GM10266 (cell line): Measurements from ENCODE around the gene REV1.
"Not testable (repeated sequence)": the region's sequence is repeated elsewhere in the genome, so short reads cannot be mapped to it uniquely, and the experiment has no call there.

ENCODE experiments used
- DNase-seq: peaks from one replicate; pipeline ENCODE4 v3.0.0; 2012; ENCODE audit errors: extremely low spot score
- TF ChIP-seq, protein P1 (sequence below): IDR thresholded peaks from 2 replicates; pipeline ENCODE4 v1.5.1; 2012; ENCODE audit warnings: mild to moderate bottlenecking, low read depth; ENCODE audit not compliant: control insufficient read depth, insufficient read depth; ENCODE audit errors: missing control alignments

Gene REV1

DNA sequence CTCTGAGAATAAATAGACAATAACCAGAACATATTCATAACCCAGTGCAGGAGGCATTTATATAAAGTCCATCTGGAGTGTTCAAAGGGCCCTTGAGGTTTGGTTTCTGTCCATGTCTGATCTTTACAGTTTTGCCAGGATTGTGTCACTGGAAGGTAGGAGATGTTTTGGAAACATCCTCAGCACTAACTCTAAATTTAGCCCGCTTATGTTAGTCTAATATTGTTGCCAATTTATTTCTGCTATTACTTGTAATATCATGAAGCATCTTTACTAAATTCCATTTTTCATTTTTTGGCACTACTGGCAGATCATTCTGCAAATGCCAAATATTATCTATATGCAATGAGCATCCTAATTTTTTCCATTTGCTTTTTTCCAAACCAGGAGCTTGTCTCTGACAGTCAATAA lies 22.4 kb upstream of the REV1 start:
- TF ChIP-seq, protein P1, sequence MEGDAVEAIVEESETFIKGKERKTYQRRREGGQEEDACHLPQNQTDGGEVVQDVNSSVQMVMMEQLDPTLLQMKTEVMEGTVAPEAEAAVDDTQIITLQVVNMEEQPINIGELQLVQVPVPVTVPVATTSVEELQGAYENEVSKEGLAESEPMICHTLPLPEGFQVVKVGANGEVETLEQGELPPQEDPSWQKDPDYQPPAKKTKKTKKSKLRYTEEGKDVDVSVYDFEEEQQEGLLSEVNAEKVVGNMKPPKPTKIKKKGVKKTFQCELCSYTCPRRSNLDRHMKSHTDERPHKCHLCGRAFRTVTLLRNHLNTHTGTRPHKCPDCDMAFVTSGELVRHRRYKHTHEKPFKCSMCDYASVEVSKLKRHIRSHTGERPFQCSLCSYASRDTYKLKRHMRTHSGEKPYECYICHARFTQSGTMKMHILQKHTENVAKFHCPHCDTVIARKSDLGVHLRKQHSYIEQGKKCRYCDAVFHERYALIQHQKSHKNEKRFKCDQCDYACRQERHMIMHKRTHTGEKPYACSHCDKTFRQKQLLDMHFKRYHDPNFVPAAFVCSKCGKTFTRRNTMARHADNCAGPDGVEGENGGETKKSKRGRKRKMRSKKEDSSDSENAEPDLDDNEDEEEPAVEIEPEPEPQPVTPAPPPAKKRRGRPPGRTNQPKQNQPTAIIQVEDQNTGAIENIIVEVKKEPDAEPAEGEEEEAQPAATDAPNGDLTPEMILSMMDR: no peak
- DNase-seq: no peak

DNA sequence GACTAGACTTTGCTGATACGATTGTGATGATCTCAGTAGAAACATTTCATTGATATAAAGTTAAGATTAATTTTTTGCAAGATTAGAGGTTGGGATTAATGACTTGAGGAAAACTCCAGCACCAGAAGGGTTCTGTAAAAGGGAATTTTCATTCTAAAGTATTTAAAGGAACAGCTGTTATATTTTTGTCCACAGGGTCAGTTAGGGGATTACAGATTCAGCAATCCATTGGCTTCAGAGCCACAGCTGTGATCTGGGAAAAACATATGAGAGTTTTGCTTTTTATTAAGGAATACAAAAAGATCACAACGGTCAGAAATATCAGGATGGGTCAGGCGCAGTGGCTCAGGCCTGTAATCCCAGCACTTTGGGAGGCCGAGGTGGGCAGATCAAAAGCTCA lies 19.6 kb upstream of the REV1 start:
- TF ChIP-seq, protein P1: no peak
- no peak for DNase-seq

DNA sequence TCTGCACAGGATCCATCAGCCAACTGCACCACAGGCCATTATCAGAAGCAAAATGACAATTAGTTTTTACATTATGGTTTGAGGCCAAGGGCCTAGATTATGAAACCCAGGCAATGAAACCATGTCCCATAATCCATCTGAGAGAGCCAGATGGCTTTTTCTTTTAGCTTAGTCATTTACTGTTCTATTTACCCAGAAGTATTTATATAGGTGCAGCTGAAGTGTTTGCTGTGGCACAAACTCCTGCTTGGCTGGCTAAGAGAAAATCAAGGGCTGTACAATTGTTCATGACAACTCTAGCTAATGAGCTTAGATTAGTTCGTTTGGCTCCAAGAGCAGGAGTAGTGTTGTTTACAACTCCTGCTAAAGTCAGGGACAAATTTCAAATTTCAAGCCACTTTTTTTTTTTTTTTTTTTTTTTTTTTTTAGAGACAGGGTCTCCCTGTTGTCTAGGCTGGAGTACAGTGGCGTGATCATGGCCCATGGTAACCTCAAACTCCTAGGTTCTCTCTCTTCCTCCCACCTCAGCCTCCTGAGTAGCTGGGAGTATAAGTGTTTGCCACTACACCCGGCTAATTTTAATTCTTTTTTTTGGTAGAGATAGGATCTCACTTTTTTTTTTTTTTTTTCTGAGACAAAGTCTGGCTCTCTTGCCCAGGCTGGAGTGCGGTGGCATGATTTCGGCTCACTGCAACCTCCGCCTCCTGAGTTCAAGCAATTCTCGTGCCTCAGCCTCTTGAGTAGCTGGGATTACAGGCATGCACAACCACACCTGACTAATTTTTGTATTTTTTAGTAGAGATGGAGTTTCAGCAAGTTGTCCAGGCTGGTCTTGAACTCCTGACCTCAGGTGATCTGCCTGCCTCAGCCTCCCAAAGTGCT lies 18.4 kb upstream of the REV1 start:
- DNase-seq: no peak
- TF ChIP-seq, protein P1: no peak

DNA sequence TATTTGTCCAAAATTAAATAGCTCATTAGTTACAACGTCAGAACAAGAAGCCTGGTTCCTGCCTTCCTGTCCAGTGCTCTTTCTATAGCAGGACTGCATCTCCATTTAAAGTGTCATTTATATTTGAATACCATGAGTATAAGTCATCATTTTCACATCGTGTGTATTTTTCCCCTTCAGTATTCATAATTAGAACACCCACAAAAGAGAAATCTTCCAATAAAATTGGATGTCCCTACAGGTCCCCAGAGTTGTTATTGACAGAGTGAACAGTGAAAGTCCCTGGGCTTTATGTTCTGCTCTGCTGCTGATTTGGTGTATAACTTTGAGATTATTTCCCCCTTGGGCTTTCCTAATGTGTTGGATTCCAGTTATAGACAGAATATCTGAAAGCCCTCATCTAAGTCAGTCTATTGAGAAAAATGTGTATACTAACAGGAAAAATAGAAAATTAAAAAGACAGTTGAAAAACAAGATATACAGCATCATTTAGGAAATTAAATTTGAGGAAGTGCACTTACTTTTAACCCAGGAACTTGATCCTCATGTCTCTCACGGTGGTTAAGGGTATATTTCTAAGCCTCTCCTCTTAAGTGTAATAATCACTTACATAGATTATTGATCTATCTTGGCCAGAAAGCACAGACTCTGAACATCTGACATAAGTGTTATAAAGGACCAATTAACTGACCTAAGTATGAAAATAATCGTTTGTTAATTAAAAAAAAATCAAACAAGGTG lies 15.2 kb upstream of the REV1 start:
- no peak for DNase-seq
- TF ChIP-seq, protein P1: no peak

DNA sequence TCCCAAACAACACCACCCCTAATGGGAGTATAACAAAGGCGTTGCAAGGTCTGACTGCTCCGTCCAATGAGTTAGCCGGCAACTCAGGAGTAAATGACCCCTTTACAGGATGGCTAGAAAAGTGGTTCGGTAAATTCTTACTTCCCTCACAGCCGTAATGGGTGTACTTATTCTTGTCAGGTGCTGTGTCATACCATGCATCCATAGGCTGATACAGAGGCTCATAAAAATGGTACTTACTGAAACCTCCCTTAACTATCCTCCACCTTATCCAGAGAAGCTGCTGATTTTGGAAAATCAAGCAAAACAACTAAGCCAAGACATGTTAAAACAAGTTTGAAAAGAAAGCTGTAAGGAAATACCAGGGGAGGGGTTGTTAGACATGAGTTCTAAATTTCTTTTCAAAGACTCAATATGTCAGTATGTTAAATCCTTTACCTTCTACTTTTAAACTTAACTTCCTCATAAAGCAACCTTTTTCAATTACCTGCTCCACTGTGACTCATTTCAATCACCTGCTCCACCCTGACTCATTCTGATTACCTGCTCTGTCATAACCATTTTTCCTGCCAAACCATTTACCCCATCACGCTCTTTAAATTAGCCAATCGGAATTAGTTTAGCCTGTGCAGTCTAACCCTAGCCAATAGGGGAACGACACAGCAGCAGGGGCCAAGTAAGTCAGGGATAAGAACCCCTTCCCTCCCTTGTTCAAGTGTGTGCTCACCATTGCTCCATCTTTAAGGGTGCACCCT lies 14.0 kb upstream of the REV1 start:
- not testable (repeated sequence) for DNase-seq

DNA sequence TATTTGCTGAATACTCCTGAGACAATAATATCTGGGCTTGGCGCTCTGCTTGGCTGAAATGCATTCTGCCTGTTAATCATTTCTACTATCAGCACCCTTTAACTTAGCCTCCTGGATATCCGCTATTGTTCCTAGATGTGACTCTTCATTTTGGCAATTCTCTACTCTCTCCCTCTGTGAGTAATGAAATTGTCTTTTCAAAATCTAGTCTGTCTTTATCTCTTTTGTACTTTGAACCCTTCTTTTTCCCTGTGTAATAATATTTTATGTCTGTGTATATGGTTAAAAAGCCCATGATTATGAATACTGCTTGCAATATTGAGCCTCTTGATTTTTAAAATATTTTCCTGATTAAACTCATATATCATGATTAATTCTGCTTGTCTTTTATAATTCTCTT lies 6.2 kb upstream of the REV1 start:
- no peak for DNase-seq
- TF ChIP-seq, protein P1: no peak

- DNase-seq: no peak
- TF ChIP-seq, protein P1: no peak
Measured at GRCh38 chr2:99495115-99495860, 5.5 kb upstream of the REV1 start.
